ENCODE results near the gene AMY1A. TPM values are rescaled to one million over a fixed set of nuclear protein-coding genes. Genes with fewer than 3 reads are reported as not detected.

AMY1A gene
- total RNA-seq: not detected in 2 replicates

DNA sequence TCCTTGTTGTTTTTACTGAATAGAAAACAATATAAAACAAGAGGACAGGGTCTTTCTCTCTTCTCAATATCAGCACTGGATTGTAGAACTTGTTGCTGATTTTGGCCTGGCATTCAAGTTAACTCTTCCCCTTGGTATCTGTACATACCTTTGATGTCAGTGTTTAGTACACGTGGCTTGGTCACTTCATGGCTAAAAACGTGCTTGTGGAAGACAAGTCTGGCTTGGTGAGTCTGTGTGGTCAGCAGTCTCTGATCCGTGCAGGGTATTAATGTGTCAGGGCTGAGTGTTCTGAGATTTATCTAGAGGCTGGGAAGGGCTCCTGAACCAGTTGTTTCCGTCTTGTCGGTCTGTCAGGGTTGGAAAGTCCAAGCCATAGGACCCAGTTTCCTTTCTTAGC lies at the start of gene AMY1A:
Gene AMY1A, plus strand, starts transcription at position 301 of the 400 bp plus-strand sequence. CDS start 571 bp downstream, outside the sequence.

GRCh38 chr1:103616994-103617477 lies 38.5 kb upstream of the AMY1A start, which contains the start of gene AMY2A:
Gene AMY2A, plus strand, starts transcription at chr1:103617427. Its CDS starts 14 bp downstream, at chr1:103617441.

DNA sequence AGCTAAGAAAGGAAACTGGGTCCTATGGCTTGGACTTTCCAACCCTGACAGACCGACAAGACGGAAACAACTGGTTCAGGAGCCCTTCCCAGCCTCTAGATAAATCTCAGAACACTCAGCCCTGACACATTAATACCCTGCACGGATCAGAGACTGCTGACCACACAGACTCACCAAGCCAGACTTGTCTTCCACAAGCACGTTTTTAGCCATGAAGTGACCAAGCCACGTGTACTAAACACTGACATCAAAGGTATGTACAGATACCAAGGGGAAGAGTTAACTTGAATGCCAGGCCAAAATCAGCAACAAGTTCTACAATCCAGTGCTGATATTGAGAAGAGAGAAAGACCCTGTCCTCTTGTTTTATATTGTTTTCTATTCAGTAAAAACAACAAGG lies 40.5 kb downstream of the AMY1A start, which contains the start of gene AMY1B:
Gene AMY1B, minus strand, starts transcription at position 101 of the 400 bp plus-strand sequence. CDS start 571 bp downstream, outside the sequence.

Other genes with a start within 250 kb of the AMY1A start
- gene RNPC3, start 130.1 kb upstream of the AMY1A start, total RNA-seq: 3.9 and 7.1 TPM in 2 replicates
- gene AMY2B, start 84.2 kb upstream of the AMY1A start, total RNA-seq: 4.0 and 6.5 TPM in 2 replicates
- not detected in 2 replicates for gene AMY2A, start 38.3 kb upstream of the AMY1A start, total RNA-seq
- not detected in 2 replicates for gene AMY1B, start 40.5 kb downstream of the AMY1A start, total RNA-seq
- gene AMY1C, start 94.1 kb downstream of the AMY1A start, total RNA-seq: not detected in 2 replicates